C4-2B (cell line): ENCODE measurements around the gene SELENOW.
"Not testable (repeated sequence)": the region's sequence is repeated elsewhere in the genome, so short reads cannot be mapped to it uniquely, and the experiment has no call there.

Experiments used
- H3K27ac ChIP-seq: fragments of 450-650 bp; 2 replicates; pipeline ENCODE4 v1.5.1; 2017
- ZFX ChIP-seq: fragments of 450-650 bp; IDR thresholded peaks from 2 replicates; pipeline ENCODE4 v1.6.1; 2017
- TF ChIP-seq, protein P1 (sequence below): fragments of 450-650 bp; conservative IDR thresholded peaks from 2 replicates; pipeline ENCODE4 v1.5.1; 2017; ENCODE audit warnings: mild to moderate bottlenecking

The SELENOW gene

DNA sequence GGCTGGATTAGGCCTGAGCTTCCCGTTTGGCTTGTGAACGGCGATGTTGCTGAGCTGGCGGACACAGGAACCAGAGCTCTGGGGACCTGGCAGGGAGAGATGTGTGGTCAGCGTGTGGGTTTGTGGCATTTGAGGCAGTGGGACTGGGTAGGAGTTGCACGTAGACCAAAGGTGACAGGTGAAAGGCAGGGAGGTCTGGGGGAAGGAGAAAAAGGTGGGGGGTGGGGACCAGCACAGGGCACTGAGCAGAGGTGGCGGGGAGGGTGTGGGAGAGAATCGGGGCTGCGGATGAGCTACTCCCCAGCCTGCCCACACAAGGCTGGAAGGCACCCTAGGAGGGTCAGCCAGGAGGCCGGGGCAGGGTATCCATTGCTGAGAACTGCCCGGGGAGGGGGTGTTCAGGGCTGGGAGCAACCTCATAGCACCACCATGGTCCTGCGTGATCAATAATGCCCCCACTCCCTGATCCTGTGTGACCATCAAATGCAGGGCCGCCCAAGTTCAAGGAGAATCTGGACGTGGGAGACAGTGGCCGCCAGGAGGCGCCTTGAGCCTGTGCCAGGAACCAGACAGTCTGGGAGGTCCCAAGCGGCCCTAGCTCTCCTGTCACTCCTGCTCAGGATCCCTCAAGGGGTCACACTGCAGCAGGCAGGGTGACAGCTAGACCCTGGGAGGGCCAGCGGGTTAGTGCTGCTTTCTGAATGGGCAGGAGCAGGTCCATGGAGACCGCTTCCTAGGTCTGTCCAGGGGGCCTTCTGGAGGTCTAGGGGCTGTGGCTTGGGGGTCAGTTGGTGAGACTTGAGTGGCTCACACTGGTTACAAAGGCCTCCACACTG lies 12.8 kb upstream of the SELENOW start:
- H3K27ac ChIP-seq = no peak overlapping the region
- TF ChIP-seq, protein P1, sequence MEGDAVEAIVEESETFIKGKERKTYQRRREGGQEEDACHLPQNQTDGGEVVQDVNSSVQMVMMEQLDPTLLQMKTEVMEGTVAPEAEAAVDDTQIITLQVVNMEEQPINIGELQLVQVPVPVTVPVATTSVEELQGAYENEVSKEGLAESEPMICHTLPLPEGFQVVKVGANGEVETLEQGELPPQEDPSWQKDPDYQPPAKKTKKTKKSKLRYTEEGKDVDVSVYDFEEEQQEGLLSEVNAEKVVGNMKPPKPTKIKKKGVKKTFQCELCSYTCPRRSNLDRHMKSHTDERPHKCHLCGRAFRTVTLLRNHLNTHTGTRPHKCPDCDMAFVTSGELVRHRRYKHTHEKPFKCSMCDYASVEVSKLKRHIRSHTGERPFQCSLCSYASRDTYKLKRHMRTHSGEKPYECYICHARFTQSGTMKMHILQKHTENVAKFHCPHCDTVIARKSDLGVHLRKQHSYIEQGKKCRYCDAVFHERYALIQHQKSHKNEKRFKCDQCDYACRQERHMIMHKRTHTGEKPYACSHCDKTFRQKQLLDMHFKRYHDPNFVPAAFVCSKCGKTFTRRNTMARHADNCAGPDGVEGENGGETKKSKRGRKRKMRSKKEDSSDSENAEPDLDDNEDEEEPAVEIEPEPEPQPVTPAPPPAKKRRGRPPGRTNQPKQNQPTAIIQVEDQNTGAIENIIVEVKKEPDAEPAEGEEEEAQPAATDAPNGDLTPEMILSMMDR = peak; percentile 51
- no peak for TF ChIP-seq ZFX

DNA sequence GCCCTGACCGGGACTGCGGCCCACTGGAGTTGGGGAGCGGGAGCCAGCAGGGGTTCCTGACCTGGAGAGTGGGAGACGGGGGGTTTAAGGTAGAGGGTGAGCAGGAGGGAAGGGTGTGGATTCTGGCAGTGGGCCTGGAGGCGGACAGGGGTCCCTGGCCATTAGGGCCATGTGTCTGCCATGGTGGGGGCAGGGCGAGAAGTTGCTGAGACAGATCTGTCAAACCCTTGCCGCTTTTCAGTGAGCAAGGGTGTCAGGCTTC lies 12.2 kb upstream of the SELENOW start:
- TF ChIP-seq, protein P1 = no peak; the same call in 1 of the 2 replicates
- no peak for TF ChIP-seq ZFX
- no peak overlapping the region for H3K27ac ChIP-seq

DNA sequence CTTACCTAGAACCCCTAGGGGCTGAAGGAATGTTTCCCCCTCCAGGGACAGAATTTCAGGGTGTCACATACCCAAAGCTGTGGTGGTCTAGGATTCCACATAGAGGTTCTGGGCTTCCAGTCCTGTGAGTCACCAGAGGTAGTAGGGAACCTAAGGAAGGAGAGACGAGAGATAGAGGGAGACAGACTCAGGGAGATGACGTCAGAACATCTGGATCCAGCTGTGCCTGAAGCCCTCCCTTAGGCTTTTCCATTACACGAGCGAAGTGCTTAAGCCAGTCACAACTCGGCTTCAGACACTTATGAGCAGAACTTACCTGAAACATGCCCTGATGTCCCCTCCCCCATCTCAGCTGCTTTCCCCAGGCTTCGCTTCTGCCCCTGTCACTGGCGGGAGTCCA lies 11.8 kb upstream of the SELENOW start:
- TF ChIP-seq, protein P1 = no peak
- no peak for TF ChIP-seq ZFX
- no peak overlapping the region for H3K27ac ChIP-seq

DNA sequence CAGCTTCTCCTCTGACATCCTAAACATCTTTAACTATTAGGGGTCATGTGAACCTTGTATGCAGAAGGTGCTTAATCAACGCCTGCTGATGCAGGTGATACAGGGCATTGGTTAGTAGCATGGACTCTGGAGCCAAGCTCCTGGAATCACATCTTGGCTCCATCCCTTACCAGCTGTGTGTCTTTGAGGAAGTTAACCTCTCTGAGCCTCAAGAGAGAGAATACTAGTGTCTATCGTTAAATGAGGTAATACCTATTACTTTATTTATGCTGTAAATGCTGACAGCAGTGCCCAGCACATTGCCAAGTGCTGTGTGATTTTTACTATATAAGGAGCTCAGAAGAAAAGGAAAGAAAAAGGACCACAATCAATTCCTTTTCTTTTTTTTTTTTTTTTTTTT lies 11.2 kb upstream of the SELENOW start:
- TF ChIP-seq ZFX = no peak
- TF ChIP-seq, protein P1 = no peak

DNA sequence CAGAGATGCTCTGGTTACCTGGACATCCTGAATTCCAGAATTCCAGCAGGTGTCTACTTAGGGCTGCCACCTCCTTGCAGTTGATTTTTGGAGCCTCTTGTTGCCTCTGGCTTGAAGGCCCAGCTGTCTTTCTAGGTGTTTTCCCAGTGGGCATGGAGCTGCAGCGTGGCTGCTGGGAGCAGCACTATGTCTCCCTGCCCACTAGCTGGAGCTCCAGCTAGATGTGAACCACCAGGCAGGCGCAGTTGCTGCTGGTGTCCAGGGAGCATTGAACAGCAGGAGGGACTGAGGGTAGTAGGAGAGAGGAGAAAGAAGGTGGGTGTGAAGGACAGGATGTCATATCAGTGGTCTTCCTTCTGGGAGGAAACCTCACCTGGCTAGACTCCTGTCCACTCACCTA lies 9.9 kb upstream of the SELENOW start:
- no peak overlapping the region for H3K27ac ChIP-seq
- no peak for TF ChIP-seq ZFX
- TF ChIP-seq, protein P1 = no peak

More for the DNA sequence above, 11.2 kb upstream of the SELENOW start:
- no peak overlapping the region for H3K27ac ChIP-seq

DNA sequence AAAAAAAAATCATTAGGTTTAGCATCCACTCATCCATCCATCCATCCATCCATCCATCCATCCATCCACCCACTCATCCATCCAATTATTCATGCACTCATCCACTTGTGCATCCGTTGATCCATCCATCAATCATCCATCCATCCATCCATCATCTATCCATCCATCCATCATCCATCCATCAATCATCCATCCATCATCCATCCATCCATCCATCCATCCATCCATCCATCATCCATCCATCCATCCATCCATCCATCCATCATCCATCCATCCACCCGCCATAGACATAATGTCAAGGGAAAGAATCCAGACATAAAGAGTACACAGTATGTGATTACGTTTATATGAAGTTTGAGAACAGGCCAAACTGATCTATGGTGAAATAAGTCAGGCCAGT lies 9.0 kb upstream of the SELENOW start:
- TF ChIP-seq ZFX = no peak
- TF ChIP-seq, protein P1 = no peak
- H3K27ac ChIP-seq = no peak overlapping the region

DNA sequence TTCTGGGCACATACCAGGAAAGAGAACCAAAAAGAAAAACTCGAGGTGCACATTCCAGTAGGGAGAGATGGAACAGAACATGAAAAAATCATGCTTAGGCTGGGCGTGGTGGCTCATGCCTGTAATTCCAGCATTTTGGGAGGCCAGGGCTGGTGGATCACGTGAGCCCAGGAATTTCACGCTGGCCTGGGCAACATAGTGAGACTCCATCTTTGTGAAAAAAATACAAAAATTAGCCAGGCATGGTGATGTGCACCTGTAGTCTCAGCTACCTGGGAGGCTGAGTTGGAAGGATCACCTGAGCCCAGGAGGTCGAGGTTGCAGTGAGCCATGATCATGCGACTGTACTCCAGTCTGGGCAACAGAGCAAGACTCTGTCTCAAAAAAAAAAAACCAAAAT lies 7.2 kb upstream of the SELENOW start:
- H3K27ac ChIP-seq = not testable (repeated sequence)

DNA sequence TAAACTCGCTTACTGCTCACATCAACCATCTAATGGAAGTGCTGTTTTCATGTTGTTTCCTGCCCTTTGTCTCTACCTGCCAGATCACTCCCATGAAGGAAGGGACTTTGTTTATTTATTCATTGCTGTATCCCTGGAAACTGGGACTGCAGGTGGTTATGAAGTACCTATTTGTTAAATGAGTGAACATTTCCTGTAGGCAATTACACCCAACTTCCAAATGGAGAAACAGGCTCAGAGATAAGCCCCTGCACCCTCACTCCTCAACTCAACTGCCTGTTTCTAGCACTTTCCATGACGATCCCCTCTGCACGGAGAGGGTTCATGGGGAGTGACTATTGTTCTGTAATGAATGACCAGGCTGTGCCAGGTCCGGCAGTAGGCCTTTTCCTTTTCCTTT lies 1.9 kb upstream of the SELENOW start:
- no peak overlapping the region for H3K27ac ChIP-seq
- TF ChIP-seq, protein P1 = no peak
- no peak for TF ChIP-seq ZFX

DNA sequence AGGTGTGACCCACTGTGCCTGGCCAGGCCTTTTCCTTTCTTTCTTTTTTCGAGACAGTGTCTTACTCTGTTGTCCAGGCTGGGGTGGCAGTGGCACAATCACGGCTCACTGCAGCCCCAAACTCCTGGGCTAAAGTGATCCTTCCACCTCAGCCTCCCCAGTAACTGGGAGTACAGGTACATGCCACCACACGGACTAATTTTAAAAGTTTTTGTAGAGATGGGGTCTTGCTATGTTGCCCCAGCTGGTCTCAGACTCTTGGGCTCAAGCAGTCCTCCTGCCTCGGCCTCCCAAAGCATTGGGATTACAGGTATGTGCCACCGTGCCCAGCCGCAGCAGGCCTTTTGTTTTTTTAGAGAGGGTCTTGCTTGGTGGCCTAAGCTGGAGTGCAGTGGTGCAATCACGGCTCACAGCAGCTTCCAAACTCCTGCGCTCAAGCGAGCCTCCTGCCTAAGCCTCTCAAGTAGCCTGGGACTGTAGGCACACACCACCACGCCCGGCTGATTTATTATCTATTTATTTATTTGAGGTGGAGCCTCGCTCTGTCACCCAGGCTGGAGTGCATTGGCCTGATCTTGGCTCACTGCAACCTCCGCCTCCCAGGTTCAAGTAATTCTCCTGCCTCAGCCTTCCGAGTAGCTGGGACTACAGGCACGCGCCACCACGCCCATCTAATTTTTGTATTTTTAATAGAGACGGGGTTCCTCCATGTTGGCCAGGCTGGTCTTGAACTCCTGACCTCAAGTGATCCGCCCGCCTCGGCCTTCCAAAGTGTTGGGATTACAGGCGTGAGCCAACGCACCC lies 1.1 kb upstream of the SELENOW start:
- peak overlapping the region; percentile 92; the same call in 1 of the 2 replicates for H3K27ac ChIP-seq
